K562 (cell line): ENCODE measurements around the gene OSGIN1. TPM values are rescaled to one million over a fixed set of nuclear protein-coding genes. Genes with fewer than 3 reads are reported as not detected.

Source experiments
- CREB1 ChIP-seq, 2 experiments: sonication (generic) in 1 of 2; formaldehyde crosslinking in 1 of 2; IDR thresholded peaks; 2 replicates each; pipeline versions ENCODE4 v1.6.1 to v1.8.0; 2012 to 2022; ENCODE audit warnings: inconsistent platforms in 1 of 2, mild to moderate bottlenecking in 1 of 2, missing genetic modification reagents in 1 of 2, moderate library complexity in 1 of 2
- ETV5 ChIP-seq: sonication (generic); formaldehyde crosslinking; IDR thresholded peaks from 2 replicates; pipeline ENCODE4 v1.4.0; 2020; ENCODE audit warnings: low read depth, mild to moderate bottlenecking, missing genetic modification reagents
- FOXM1 ChIP-seq, 2 experiments: fragments of 450-650 bp in 1 of 2; sonication (generic) in 1 of 2; formaldehyde crosslinking in 1 of 2; IDR thresholded peaks; 2 replicates each; pipeline versions ENCODE4 v1.6.1 to v1.9.0; 2017 to 2022; ENCODE audit warnings: low read depth in 2 of 2, mild to moderate bottlenecking in 2 of 2, missing genetic modification reagents in 1 of 2, moderate library complexity in 1 of 2
- MEIS2 ChIP-seq: fragments of 450-650 bp; IDR thresholded peaks from 2 replicates; pipeline ENCODE4 v1.6.1; 2014; ENCODE audit warnings: mild to moderate bottlenecking; ENCODE audit not compliant: partially characterized antibody
- NR1H2 ChIP-seq: sonication (generic); formaldehyde crosslinking; IDR thresholded peaks from 2 replicates; pipeline ENCODE4 v1.4.0; 2020; ENCODE audit warnings: mild to moderate bottlenecking, missing genetic modification reagents
- SMC3 ChIP-seq: conservative IDR thresholded peaks from 2 replicates; pipeline ENCODE4 v1.6.1; 2011; ENCODE audit warnings: low read depth, low read length, improper control_type of control experiment; ENCODE audit not compliant: insufficient read depth
- TAL1 ChIP-seq: fragments of 450-650 bp; IDR thresholded peaks from 2 replicates; pipeline ENCODE4 v1.6.1; 2016; ENCODE audit warnings: mild to moderate bottlenecking
- ZNF274 ChIP-seq: IDR thresholded peaks from 2 replicates; pipeline ENCODE4 v1.6.1; 2011; ENCODE audit warnings: low read depth, mild to moderate bottlenecking, low read length, moderate library complexity, borderline replicate concordance
- ZNF57 ChIP-seq: fragments of 450-650 bp; formaldehyde crosslinking; IDR thresholded peaks from 2 replicates; pipeline ENCODE4 v1.4.0; 2020; ENCODE audit warnings: mild to moderate bottlenecking, moderate library complexity
- ZSCAN32 ChIP-seq: fragments of 450-650 bp; formaldehyde crosslinking; IDR thresholded peaks from 2 replicates; pipeline ENCODE4 v1.4.0; 2020; ENCODE audit warnings: mild to moderate bottlenecking, moderate library complexity
- polyA plus RNA-seq, 8 experiments: library from polyadenylated mRNA; depleted of rRNA in 4 of 8; stranded (reverse) in 5 of 8; unstranded in 3 of 8; fragments of >200 nt; fragmentation: Nextera tagmentation in 2 of 8; fragmentation: Illumina TruSeq in 1 of 8; extraction: Ambion mirVana in 2 of 8; extraction: Trizol in 1 of 8; gene quantifications; 2 replicates each; pipeline versions ENCODE4 v1.2.1 to v1.2.3, GENCODE V29; 2011 to 2014; ENCODE audit warnings: inconsistent platforms in 1 of 8, missing spikeins in 1 of 8
- total RNA-seq, 7 experiments: library from RNA; depleted of rRNA in 6 of 7; stranded (reverse); fragments of >200 nt in 6 of 7; fragmentation: Illumina TruSeq in 2 of 7; extraction: Trizol in 2 of 7; gene quantifications; 2 replicates each; pipeline versions ENCODE4 v1.2.1 to v1.2.3, GENCODE V29; 2011 to 2021; ENCODE audit warnings: low replicate concordance in 1 of 7
- TF ChIP-seq, protein P1 (sequence below): fragments of 450-650 bp; IDR thresholded peaks from 2 replicates; pipeline ENCODE4 v1.6.1; 2016; ENCODE audit warnings: antibody characterized with exemption
- TF ChIP-seq, protein P2 (sequence below): IDR thresholded peaks from 2 replicates; pipeline ENCODE4 v1.6.1; 2014; ENCODE audit warnings: antibody characterized with exemption

Gene OSGIN1
- total and polyA plus RNA-seq, 9 of the 15 experiments (the other 6 are each of a cell fraction or from before 2014, with no cell fraction given), result 0.03 to 3.6 (median 1.6) TPM

DNA sequence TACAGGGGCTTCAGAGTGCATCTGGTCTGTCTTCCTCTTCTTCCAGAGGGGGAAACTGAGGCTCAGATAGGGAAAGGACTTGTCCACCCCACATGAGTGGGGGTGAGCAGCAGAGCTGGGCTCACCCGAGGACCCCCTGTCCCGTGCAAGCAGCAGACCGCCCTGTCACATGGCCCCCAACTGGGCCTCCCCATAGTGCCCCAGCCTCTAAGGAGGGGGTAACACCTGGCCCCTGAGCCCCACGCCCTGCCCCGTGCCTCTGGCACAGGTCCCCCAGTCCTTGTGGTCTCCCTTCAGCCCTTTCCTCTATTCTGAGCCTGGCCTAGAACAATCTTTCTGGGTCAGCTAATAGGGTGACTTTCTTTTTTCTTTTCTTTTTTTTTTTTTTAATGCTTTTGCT is 8.6 kb downstream of the OSGIN1 start (continued):
- TF ChIP-seq FOXM1 (IDR thresholded peaks at IDR 0.05; ENCODE audit: low read depth) (no peak), FOXM1 (CRISPR knock-in tag; IDR thresholded peaks at IDR 0.05; ENCODE audit: low read depth) (no peak), SMC3 (no peak), ETV5 (CRISPR knock-in tag) (no peak), CREB1 (IDR thresholded peaks at IDR 0.05) (no peak), CREB1 (CRISPR knock-in tag; IDR thresholded peaks at IDR 0.05) (no peak), ZSCAN32 (CRISPR knock-in tag) (no peak), NR1H2 (no peak), MEIS2 (no peak), ZNF57 (CRISPR knock-in tag) (no peak), TAL1 (no peak), ZNF274 (no peak)
- TF ChIP-seq, protein P1, sequence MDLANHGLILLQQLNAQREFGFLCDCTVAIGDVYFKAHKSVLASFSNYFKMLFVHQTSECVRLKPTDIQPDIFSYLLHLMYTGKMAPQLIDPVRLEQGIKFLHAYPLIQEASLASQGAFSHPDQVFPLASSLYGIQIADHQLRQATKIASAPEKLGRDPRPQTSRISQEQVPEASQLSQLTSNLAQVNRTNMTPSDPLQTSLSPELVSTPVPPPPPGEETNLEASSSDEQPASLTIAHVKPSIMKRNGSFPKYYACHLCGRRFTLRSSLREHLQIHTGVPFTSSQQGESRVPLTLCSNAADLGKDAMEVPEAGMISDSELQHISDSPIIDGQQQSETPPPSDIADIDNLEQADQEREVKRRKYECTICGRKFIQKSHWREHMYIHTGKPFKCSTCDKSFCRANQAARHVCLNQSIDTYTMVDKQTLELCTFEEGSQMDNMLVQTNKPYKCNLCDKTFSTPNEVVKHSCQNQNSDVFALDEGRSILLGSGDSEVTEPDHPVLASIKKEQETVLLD, result no peak
- TF ChIP-seq, protein P2, sequence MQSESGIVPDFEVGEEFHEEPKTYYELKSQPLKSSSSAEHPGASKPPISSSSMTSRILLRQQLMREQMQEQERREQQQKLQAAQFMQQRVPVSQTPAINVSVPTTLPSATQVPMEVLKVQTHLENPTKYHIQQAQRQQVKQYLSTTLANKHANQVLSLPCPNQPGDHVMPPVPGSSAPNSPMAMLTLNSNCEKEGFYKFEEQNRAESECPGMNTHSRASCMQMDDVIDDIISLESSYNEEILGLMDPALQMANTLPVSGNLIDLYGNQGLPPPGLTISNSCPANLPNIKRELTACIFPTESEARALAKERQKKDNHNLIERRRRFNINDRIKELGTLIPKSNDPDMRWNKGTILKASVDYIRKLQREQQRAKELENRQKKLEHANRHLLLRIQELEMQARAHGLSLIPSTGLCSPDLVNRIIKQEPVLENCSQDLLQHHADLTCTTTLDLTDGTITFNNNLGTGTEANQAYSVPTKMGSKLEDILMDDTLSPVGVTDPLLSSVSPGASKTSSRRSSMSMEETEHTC, result no peak
